GM12872 (cell line): ENCODE data around the gene FGB.

Source experiments
- CTCF ChIP-seq: IDR thresholded peaks from 3 replicates; pipeline ENCODE4 v1.5.1; 2011; ENCODE audit warnings: low read depth, mild to moderate bottlenecking, low read length, moderate library complexity; ENCODE audit not compliant: insufficient read depth

Gene FGB

GRCh38 chr4:154569028-154569427 is 6.2 kb downstream of the FGB start:
- TF ChIP-seq CTCF: no peak

DNA sequence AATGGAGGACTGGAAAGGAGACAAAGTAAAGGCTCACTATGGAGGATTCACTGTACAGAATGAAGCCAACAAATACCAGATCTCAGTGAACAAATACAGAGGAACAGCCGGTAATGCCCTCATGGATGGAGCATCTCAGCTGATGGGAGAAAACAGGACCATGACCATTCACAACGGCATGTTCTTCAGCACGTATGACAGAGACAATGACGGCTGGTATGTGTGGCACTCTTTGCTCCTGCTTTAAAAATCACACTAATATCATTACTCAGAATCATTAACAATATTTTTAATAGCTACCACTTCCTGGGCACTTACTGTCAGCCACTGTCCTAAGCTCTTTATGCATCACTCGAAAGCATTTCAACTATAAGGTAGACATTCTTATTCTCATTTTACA is 6.8 kb downstream of the FGB start:
- no peak for TF ChIP-seq CTCF

DNA sequence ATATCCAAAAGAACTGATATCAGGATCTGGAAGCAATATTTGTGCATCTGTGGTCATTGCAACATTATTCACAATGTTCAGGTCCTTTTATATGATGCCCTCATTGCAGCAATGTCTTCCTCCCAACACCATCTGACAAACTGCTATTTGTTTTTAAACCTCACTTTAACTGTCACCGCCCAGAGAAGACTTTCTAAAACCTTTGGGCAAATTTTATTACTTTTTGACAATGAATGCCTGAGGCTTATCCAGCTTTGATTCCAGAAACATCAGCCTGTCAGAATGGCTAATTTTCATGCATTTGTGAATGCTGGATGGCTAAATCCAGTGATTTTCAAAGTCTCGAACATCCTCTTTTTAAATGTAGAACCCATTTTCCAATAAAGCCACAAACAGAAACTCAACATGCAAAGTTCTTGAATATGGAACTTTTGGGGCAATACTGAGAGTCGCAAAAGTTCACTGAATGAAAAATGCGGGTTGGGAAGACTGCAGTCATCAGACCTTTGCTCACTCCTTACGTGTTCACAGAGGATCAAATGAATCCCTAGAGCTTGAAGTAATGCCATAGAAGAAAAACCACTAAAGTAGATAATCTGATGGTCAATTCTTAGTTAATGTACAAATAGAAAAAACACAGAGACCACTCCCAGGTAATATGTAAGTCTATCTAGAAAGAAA is 10.5 kb downstream of the FGB start:
- no peak for TF ChIP-seq CTCF

GRCh38 chr4:154574311-154574710 is 11.5 kb downstream of the FGB start:
- TF ChIP-seq CTCF: no peak

DNA sequence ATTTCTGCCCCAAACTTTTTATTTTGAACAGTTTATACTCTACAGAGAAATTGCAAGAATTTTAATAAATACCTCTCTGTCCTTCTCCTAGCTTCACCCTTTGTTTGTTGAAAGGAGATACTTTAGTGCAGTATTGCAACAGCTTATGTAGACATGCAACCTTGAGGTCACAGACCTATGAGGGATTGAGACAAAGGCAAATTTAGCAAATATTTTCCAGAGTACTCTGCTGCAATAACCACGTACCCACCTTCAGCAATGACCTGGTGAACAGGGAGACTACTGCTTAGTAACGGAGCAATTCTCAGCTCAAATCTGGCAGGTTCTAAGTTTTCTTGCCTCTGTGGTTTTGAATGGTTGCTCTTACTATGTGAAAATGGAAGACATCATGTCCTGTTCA is 14.5 kb downstream of the FGB start:
- no peak for TF ChIP-seq CTCF

DNA sequence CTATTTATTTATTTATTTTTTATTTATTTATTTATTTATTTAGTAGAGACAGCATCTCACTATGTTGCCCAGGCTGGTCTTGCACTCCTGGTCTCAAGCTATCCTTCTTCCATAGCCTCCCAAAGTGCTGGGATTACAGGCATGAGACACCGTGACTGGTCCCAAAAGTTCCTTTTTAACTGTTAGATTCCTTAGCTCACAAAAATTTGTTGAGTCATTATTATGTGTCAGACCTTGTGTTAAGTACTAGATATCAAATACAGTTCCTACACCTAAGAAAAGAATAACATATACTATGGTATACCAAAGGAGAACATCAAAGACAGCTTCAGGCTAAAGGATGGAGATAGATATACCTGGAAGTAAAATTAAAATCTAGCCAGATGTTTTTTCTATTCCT is 16.1 kb downstream of the FGB start:
- no peak for TF ChIP-seq CTCF

DNA sequence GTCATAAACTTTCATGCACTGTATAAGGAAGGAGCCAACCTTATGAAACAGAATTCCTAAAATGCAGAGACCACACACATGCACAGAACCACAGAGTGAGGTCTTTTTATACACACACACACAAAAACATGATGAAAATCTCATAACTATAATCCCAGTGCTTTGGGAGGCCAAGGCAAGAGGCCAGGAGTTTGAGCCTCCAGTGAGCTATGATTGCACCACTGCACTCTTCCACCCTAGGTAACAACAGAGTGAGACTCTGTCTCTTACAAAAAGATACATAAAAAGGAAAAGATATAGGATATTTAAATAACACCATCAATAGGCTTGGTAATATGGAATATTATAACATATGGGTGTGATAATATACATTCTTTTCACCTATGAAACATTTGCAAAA is 17.1 kb downstream of the FGB start:
- no peak for TF ChIP-seq CTCF

- TF ChIP-seq CTCF: no peak
These were observed 19.9 kb downstream of the FGB start for GRCh38 chr4:154582723-154583122.
